ENCODE data around the gene PLA2G2E. TPM values are rescaled to one million over a fixed set of nuclear protein-coding genes. Genes with fewer than 3 reads are reported as not detected.
"Not testable (repeated sequence)": the region's sequence is repeated elsewhere in the genome, so short reads cannot be mapped to it uniquely, and the experiment has no call there.

The PLA2G2E gene
- total and polyA plus RNA-seq, 3 experiments from 2014 or later = not detected

DNA sequence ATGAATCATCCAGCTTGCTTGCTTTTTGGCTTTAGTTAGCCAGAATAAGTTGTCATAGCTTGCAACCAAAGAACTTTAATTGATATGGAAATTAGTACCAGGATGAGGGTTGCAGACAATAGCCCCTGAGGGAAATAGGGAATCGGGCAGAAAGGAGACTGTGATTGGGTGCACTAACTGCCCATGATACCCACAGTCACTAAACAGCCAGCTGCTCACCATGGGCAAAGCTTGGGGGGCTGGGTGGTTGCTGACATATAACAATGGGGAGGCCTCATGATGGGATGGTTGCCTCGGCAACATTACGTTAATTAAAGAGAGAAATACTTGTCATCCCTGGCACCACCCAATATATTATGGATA, 17.8 kb upstream of the PLA2G2E start:
- no peaks in the 10 kb centered on the region for H3K9me3 ChIP-seq (ENCODE audit: low read length)
- ChIA-PET POLR2A (no interaction called here), CTCF (no interaction called here)
- H3K27ac ChIP-seq (ENCODE audit: low read depth, low read length) = no peak overlapping the region
- no peaks in the 10 kb centered on the region for H3K36me3 ChIP-seq (ENCODE audit: insufficient read depth, low read length)
- Mint-ChIP-seq H3K4me3 (no peak overlapping the region), H3K27me3 (peaks cover 2 to 16% of the 10 kb centered on the region in 2 donors), H3K4me1 (no peaks in the 10 kb centered on the region), H3K36me3 (peaks cover 0 to 2% (median 0%) of the 10 kb centered on the region in 3 donors), H3K9me3 (no peaks in the 10 kb centered on the region), H3K27ac (no peak overlapping the region)
- peaks cover 4% of the 10 kb centered on the region for H3K27me3 ChIP-seq (ENCODE audit: insufficient read depth, low read length, poor library complexity, severe bottlenecking)
- DNase-seq = no peak
- H3K4me3 ChIP-seq (ENCODE audit: low read length) = no peak overlapping the region
- no peaks in the 10 kb centered on the region for H3K4me1 ChIP-seq (ENCODE audit: insufficient read depth, low read length)

DNA sequence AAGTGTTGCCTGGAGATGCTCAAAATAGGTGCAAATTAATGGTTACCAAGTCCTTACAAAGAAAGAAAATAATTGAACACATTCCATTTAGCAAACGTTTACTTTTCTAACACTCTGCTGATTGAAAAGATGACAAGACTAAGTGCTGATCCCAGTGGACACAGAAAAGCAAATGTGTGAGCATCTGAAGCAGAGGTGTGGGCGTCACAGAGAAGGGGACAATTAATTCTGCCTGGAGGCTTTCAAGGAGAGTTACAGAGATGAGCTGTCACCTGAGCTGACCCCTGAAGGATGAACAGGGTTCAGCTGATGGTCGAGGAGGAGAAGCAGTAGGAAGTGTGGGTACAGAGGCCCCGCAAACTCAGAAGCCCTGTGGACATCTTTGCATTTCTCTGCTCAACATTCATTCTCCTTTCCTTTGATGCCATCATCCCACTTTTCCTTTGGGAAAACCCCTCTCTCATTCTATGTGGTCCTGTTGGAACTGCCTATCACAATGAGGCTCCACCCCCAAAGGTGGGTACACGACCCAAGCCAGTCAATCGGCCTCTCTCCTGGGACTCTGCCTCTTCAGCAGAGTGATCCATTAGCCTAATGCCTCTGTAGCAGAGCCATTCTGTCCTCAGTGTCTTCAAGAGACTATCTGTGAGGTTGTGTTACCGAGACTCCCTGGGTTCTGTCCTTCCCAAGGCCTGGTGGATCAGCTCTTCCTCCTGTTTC, 17.2 kb upstream of the PLA2G2E start:
- H3K4me3 Mint-ChIP-seq = no peak overlapping the region
- no peaks in the 10 kb centered on the region for H3K4me1 Mint-ChIP-seq
- no peaks in the 10 kb centered on the region for H3K9me3 Mint-ChIP-seq
- no peaks in the 10 kb centered on the region for H3K9me3 ChIP-seq (ENCODE audit: low read length)
- ChIA-PET POLR2A (no interaction called here), CTCF (no interaction called here)
- H3K27ac Mint-ChIP-seq = no peak overlapping the region
- H3K27me3 Mint-ChIP-seq = peaks cover 2 to 13% of the 10 kb centered on the region in 2 donors
- no peaks in the 10 kb centered on the region for H3K36me3 ChIP-seq (ENCODE audit: insufficient read depth, low read length)
- peaks cover 4% of the 10 kb centered on the region for H3K27me3 ChIP-seq (ENCODE audit: insufficient read depth, low read length, poor library complexity, severe bottlenecking)
- H3K36me3 Mint-ChIP-seq = peaks cover 0 to 2% (median 0%) of the 10 kb centered on the region in 3 donors
- H3K27ac ChIP-seq (ENCODE audit: low read depth, low read length) = no peak overlapping the region
- H3K4me3 ChIP-seq (ENCODE audit: low read length) = no peak overlapping the region
- no peaks in the 10 kb centered on the region for H3K4me1 ChIP-seq (ENCODE audit: insufficient read depth, low read length)
- DNase-seq = no peak

GRCh38 chr1:19938472-19938871, 15.1 kb upstream of the PLA2G2E start:
- no peak overlapping the region for H3K4me3 ChIP-seq (ENCODE audit: low read length)
- CTCF ChIA-PET = no interaction called here
- no peak overlapping the region for H3K27ac Mint-ChIP-seq
- POLR2A ChIA-PET = no interaction called here
- no peaks in the 10 kb centered on the region for H3K4me1 ChIP-seq (ENCODE audit: insufficient read depth, low read length)
- no peaks in the 10 kb centered on the region for H3K36me3 ChIP-seq (ENCODE audit: insufficient read depth, low read length)
- H3K36me3 Mint-ChIP-seq = no peaks in the 10 kb centered on the region
- no peak overlapping the region for H3K4me3 Mint-ChIP-seq
- no peaks in the 10 kb centered on the region for H3K4me1 Mint-ChIP-seq
- DNase-seq = no peak
- H3K27me3 Mint-ChIP-seq = peaks cover 2 to 10% of the 10 kb centered on the region in 2 donors
- peaks cover 0 to 3% (median 0%) of the 10 kb centered on the region in 5 donors for H3K9me3 Mint-ChIP-seq
- no peaks in the 10 kb centered on the region for H3K27me3 ChIP-seq (ENCODE audit: insufficient read depth, low read length, poor library complexity, severe bottlenecking)
- no peaks in the 10 kb centered on the region for H3K9me3 ChIP-seq (ENCODE audit: low read length)
- H3K27ac ChIP-seq (ENCODE audit: low read depth, low read length) = no peak overlapping the region

DNA sequence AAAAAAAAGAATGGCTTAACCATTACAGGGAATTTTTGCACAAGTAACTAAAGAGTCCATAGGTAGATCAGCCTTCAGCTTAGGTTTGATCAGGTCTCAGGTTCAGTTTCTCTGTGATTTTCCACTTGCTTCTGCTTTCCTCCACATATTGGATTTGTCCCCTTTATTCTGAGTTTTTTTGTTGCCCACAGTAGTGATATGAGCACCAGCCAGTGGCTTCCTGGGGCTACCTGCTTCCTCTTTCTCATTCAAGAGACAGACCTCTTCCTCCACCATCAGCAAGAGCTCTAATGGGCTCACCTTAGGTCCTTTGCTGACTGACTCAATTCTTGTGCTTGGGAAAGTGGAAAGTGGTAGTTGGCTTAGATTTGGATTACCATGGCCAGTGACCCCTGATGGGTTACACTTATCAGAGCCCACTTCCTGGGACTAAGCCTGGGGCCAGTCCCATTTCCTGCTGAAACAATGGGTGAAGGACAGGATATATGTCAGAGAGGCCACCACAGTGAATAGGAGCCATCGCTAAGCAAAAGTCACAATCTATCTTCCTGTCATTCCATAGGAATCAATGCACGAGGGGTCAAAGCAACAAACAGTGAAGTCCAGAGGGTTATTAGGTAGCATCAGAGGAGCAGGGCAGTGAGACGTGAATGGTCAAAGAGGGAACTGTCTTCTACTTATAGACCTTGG, 12.8 kb upstream of the PLA2G2E start:
- CTCF ChIA-PET = no interaction called here
- no peak overlapping the region for H3K27ac ChIP-seq (ENCODE audit: low read depth, low read length)
- H3K9me3 ChIP-seq (ENCODE audit: low read length) = peaks cover 6% of the 10 kb centered on the region
- H3K4me1 Mint-ChIP-seq = no peaks in the 10 kb centered on the region
- H3K4me3 Mint-ChIP-seq = no peak overlapping the region
- peak overlapping the region in 1 of 8 donors; percentile 14 for H3K27ac Mint-ChIP-seq
- H3K36me3 Mint-ChIP-seq = peaks cover 0 to 16% (median 3%) of the 10 kb centered on the region in 3 donors
- POLR2A ChIA-PET = interaction anchor here (0.7 kb wide), 1 partner anchor 9 kb away, joined by 4 read pairs; no protein-coding TSS in a partner anchor
- no peaks in the 10 kb centered on the region for H3K4me1 ChIP-seq (ENCODE audit: insufficient read depth, low read length)
- peaks cover 14 to 23% (median 20%) of the 10 kb centered on the region in 5 donors for H3K9me3 Mint-ChIP-seq
- no peaks in the 10 kb centered on the region for H3K27me3 ChIP-seq (ENCODE audit: insufficient read depth, low read length, poor library complexity, severe bottlenecking)
- peaks cover 5 to 10% of the 10 kb centered on the region in 2 donors for H3K27me3 Mint-ChIP-seq
- no peak overlapping the region for H3K4me3 ChIP-seq (ENCODE audit: low read length)
- DNase-seq = no peak
- no peaks in the 10 kb centered on the region for H3K36me3 ChIP-seq (ENCODE audit: insufficient read depth, low read length)

DNA sequence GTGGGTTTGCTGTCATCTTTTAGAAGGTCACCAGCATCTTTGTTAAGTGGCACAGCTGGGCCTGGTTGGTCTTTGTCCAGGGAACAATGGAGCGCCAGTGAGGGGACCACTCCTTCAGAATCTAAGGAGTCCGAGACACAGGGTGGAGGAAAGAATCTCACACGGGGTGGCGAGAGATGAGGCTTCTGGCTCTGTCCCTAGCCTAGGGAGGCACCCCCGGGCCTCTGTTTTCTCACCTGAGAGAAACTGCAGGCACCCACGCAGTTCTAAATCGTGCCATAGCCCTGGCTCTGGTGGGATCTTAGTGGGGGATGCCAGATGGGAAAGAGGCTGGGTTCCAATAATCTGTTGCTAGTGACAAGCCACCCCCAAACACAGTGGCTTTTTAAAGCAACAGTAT, 10.9 kb upstream of the PLA2G2E start:
- CTCF ChIA-PET = interaction anchor here (1.7 kb wide), 1 partner anchor 17 kb away, joined by 6 read pairs; no protein-coding TSS in a partner anchor
- H3K27me3 Mint-ChIP-seq = peaks cover 3 to 8% of the 10 kb centered on the region in 2 donors

DNA sequence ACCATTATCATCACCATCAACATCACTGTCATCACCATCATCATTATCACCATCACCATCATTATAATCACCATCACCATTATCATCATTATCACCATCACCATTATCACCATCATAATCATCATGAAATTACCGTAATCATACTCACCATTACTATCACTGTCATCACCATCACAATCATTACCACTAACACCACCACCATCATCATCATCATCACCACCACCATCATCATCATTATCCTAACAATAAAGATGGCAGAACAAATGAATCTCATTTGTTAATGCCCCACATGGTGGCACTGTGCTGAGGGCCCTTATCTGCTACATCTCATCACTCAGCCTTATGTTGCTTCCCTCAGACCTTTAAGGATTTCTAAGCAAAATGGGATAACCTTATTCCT, 9.4 kb upstream of the PLA2G2E start:
- ChIA-PET CTCF (interaction anchor here (1.7 kb wide), 1 partner anchor 15 kb away, joined by 6 read pairs; no protein-coding TSS in a partner anchor), POLR2A (no interaction called here)
- H3K27ac ChIP-seq (ENCODE audit: low read depth, low read length) = no peak overlapping the region
- H3K9me3 ChIP-seq (ENCODE audit: low read length) = peaks cover 6% of the 10 kb centered on the region
- no peak for DNase-seq
- no peak overlapping the region for H3K4me3 ChIP-seq (ENCODE audit: low read length)
- no peaks in the 10 kb centered on the region for H3K27me3 ChIP-seq (ENCODE audit: insufficient read depth, low read length, poor library complexity, severe bottlenecking)
- Mint-ChIP-seq H3K9me3 (peaks cover 14 to 33% (median 27%) of the 10 kb centered on the region in 5 donors), H3K27me3 (peaks cover 3 to 11% of the 10 kb centered on the region in 2 donors), H3K4me3 (no peak overlapping the region), H3K36me3 (peaks cover 0 to 16% (median 3%) of the 10 kb centered on the region in 3 donors), H3K4me1 (no peaks in the 10 kb centered on the region), H3K27ac (no peak overlapping the region)
- no peaks in the 10 kb centered on the region for H3K36me3 ChIP-seq (ENCODE audit: insufficient read depth, low read length)
- H3K4me1 ChIP-seq (ENCODE audit: insufficient read depth, low read length) = no peaks in the 10 kb centered on the region

More for the DNA sequence above, 10.9 kb upstream of the PLA2G2E start:
- H3K27ac Mint-ChIP-seq = no peak overlapping the region
- no peak overlapping the region for H3K4me3 Mint-ChIP-seq
- POLR2A ChIA-PET = no interaction called here
- DNase-seq = no peak
- Histone ChIP-seq H3K27ac (ENCODE audit: low read depth, low read length) (no peak overlapping the region), H3K4me1 (ENCODE audit: insufficient read depth, low read length) (no peaks in the 10 kb centered on the region), H3K9me3 (ENCODE audit: low read length) (peaks cover 6% of the 10 kb centered on the region), H3K27me3 (ENCODE audit: insufficient read depth, low read length, poor library complexity, severe bottlenecking) (no peaks in the 10 kb centered on the region), H3K36me3 (ENCODE audit: insufficient read depth, low read length) (no peaks in the 10 kb centered on the region), H3K4me3 (ENCODE audit: low read length) (no peak overlapping the region)
- H3K4me1 Mint-ChIP-seq = no peaks in the 10 kb centered on the region
- peaks cover 0 to 16% (median 3%) of the 10 kb centered on the region in 3 donors for H3K36me3 Mint-ChIP-seq
- H3K9me3 Mint-ChIP-seq = peaks cover 14 to 33% (median 27%) of the 10 kb centered on the region in 5 donors

GRCh38 chr1:19927130-19927421, 3.7 kb upstream of the PLA2G2E start:
- H3K4me1 Mint-ChIP-seq; H3K36me3 Mint-ChIP-seq; H3K9me3 ChIP-seq (ENCODE audit: low read length); H3K36me3 ChIP-seq (ENCODE audit: insufficient read depth, low read length); H3K4me3 ChIP-seq (ENCODE audit: low read length); H3K4me1 ChIP-seq (ENCODE audit: insufficient read depth, low read length); DNase-seq; H3K27ac Mint-ChIP-seq; H3K4me3 Mint-ChIP-seq; H3K27ac ChIP-seq (ENCODE audit: low read depth, low read length); H3K27me3 ChIP-seq (ENCODE audit: insufficient read depth, low read length, poor library complexity, severe bottlenecking); CTCF ChIA-PET: not testable (repeated sequence)
- POLR2A ChIA-PET = interaction anchor here (0.6 kb wide), 1 partner anchor 9 kb away, joined by 4 read pairs; no protein-coding TSS in a partner anchor
- peaks cover 10% of the 10 kb centered on the region in 2 donors for H3K27me3 Mint-ChIP-seq
- peaks cover 5 to 19% (median 17%) of the 10 kb centered on the region in 5 donors for H3K9me3 Mint-ChIP-seq

- Mint-ChIP-seq H3K4me1 (no peaks in the 10 kb centered on the region), H3K27ac (no peak overlapping the region), H3K27me3 (peaks cover 8 to 10% of the 10 kb centered on the region in 2 donors), H3K4me3 (no peak overlapping the region), H3K36me3 (no peaks in the 10 kb centered on the region), H3K9me3 (peaks cover 0 to 13% (median 11%) of the 10 kb centered on the region in 5 donors)
- H3K27ac ChIP-seq (ENCODE audit: low read depth, low read length) = no peak overlapping the region
- no peaks in the 10 kb centered on the region for H3K36me3 ChIP-seq (ENCODE audit: insufficient read depth, low read length)
- no peaks in the 10 kb centered on the region for H3K4me1 ChIP-seq (ENCODE audit: insufficient read depth, low read length)
- POLR2A ChIA-PET = interaction anchor here (0.6 kb wide), 1 partner anchor 9 kb away, joined by 4 read pairs; no protein-coding TSS in a partner anchor
- H3K4me3 ChIP-seq (ENCODE audit: low read length) = no peak overlapping the region
- no peak for DNase-seq
- no peaks in the 10 kb centered on the region for H3K9me3 ChIP-seq (ENCODE audit: low read length)
- H3K27me3 ChIP-seq (ENCODE audit: insufficient read depth, low read length, poor library complexity, severe bottlenecking) = no peaks in the 10 kb centered on the region
- CTCF ChIA-PET = no interaction called here
Observed at GRCh38 chr1:19926296-19927129, 3.1 kb upstream of the PLA2G2E start.
